GM20000 (cell line): ENCODE measurements around the gene RPP25L.
"Not testable (repeated sequence)": the region's sequence is repeated elsewhere in the genome, so short reads cannot be mapped to it uniquely, and the experiment has no call there.

Experiments used
- DNase-seq: peaks from one replicate; pipeline ENCODE4 v3.0.0; 2012; ENCODE audit warnings: low spot score
- CTCF ChIP-seq: IDR thresholded peaks from 2 replicates; pipeline ENCODE4 v1.5.1; 2012; ENCODE audit warnings: mild to moderate bottlenecking, control low read depth; ENCODE audit errors: extremely low read depth, missing control alignments

Gene RPP25L

GRCh38 chr9:34647084-34647403 is 35.1 kb upstream of the RPP25L start:
- no peak for TF ChIP-seq CTCF
- no peak for DNase-seq

- peak; percentile 42 for TF ChIP-seq CTCF
- DNase-seq = peak; percentile 97
These were observed 34.5 kb upstream of the RPP25L start, which contains the start of gene GALT for GRCh38 chr9:34646211-34647083. Gene GALT, plus strand, starts transcription at chr9:34646675. Its CDS starts 30 bp downstream, at chr9:34646705.

DNA sequence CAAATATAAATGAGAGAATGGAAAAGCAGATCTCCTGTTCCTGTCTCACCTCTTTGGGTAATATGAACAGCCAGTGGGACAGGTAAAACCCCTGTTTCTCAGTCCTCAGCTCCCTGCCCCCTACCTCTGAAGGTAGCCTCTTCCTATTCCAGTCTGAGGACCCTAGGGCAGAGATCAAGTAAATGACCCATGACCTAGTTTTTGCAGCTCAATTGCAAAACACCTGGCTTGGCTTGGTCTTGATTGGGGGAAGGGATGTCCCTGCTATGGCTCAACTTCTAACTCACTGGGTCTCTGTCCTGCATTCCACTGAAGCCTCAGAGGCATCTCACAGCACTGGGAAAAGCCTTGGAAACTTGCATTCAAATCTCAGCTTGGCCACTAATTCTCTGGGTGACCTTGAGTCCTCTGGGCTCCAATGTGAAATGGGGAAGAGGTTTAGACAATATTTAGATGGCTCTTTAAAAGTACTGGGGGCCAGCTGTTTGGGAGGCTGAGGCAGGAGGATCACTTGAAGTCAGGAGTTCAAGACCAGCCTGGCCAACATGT is 32.9 kb upstream of the RPP25L start:
- no peak for TF ChIP-seq CTCF
- DNase-seq = no peak

- no peak for TF ChIP-seq CTCF
- DNase-seq = no peak
These were observed 30.8 kb upstream of the RPP25L start for GRCh38 chr9:34642679-34643078.

GRCh38 chr9:34639322-34639721 is 27.4 kb upstream of the RPP25L start:
- not testable (repeated sequence) for DNase-seq

GRCh38 chr9:34638138-34638445 is 26.2 kb upstream of the RPP25L start:
- TF ChIP-seq CTCF = no peak
- no peak for DNase-seq

- TF ChIP-seq CTCF = no peak
These were observed 25.6 kb upstream of the RPP25L start, which contains the start of gene SIGMAR1 for GRCh38 chr9:34637356-34638137. Gene SIGMAR1, minus strand, starts transcription at chr9:34637787. Its CDS starts 90 bp downstream, at chr9:34637697.

More at GRCh38 chr9:34637356-34638137, 25.6 kb upstream of the RPP25L start, which contains the start of gene SIGMAR1:
- DNase-seq = peak; percentile 96
